ENCODE results near the gene DHTKD1. TPM values are rescaled to one million over a fixed set of nuclear protein-coding genes. Genes with fewer than 3 reads are reported as not detected.

Gene DHTKD1
- total and polyA plus RNA-seq, 2 experiments from 2014 or later = 20.2 to 63.9 TPM

- TF ChIP-seq ZNF462 (CRISPR knock-in tag; IDR thresholded peaks at IDR 0.05) = no peak
Measured at GRCh38 chr10:12055732-12056131, 13.0 kb upstream of the DHTKD1 start (continued).

GRCh38 chr10:12056748-12057147 is 12.0 kb upstream of the DHTKD1 start:
- H3K27me3 ChIP-seq (ENCODE audit: insufficient read depth) = no peaks in the 10 kb centered on the region
- no peak for DNase-seq (ENCODE audit: low spot score)
- H3K4me1 Mint-ChIP-seq = no peaks in the 10 kb centered on the region
- peaks cover 8% of the 10 kb centered on the region for H3K27me3 Mint-ChIP-seq (ENCODE audit: insufficient read depth, low read depth, poor library complexity)
- no peaks in the 10 kb centered on the region for H4K20me1 ChIP-seq (replicated peaks; ENCODE audit: insufficient read depth)
- H3K4me3 Mint-ChIP-seq = no peak overlapping the region
- no peaks in the 10 kb centered on the region for H3F3A ChIP-seq (replicated peaks; ENCODE audit: low read depth)
- no peak overlapping the region for H3K27ac ChIP-seq (ENCODE audit: low read depth)
- H3K4me2 ChIP-seq = no peak overlapping the region
- H3K4me3 ChIP-seq = no peak overlapping the region
- no peak overlapping the region for H2AFZ ChIP-seq
- no peak for ATAC-seq
- H3K27ac Mint-ChIP-seq = no peak overlapping the region
- H3K9me2 ChIP-seq (ENCODE audit: insufficient read depth) = no peaks in the 10 kb centered on the region
- H3K9me3 Mint-ChIP-seq = no peaks in the 10 kb centered on the region
- no peaks in the 10 kb centered on the region for H3K79me2 ChIP-seq (replicated peaks; ENCODE audit: insufficient read depth)
- no peaks in the 10 kb centered on the region for H3K36me3 ChIP-seq (ENCODE audit: insufficient read depth)
- TF ChIP-seq ZNF331 (CRISPR knock-in tag; IDR thresholded peaks at IDR 0.05; ENCODE audit: low read depth) (no peak), JUNB (IDR thresholded peaks at IDR 0.05; ENCODE audit: unreplicated experiment) (no peak), STAT1 (IDR thresholded peaks at IDR 0.05; ENCODE audit: unreplicated experiment) (no peak)
- no peaks in the 10 kb centered on the region for H3K36me3 Mint-ChIP-seq (ENCODE audit: low read depth)
- no peaks in the 10 kb centered on the region for H3K4me1 ChIP-seq (ENCODE audit: insufficient read depth)

GRCh38 chr10:12061124-12061523 is 7.6 kb upstream of the DHTKD1 start:
- no peak overlapping the region for H3K27ac ChIP-seq (ENCODE audit: low read depth)
- H4K20me1 ChIP-seq (replicated peaks; ENCODE audit: insufficient read depth) = no peaks in the 10 kb centered on the region
- Mint-ChIP-seq H3K27me3 (ENCODE audit: insufficient read depth, low read depth, poor library complexity) (peaks cover 5% of the 10 kb centered on the region), H3K4me3 (no peak overlapping the region), H3K36me3 (ENCODE audit: low read depth) (no peaks in the 10 kb centered on the region; the same call in 2 of the 3 replicates), H3K9me3 (no peaks in the 10 kb centered on the region), H3K27ac (no peak overlapping the region), H3K4me1 (peaks cover 8% of the 10 kb centered on the region; the same call in 2 of the 3 replicates)
- H3K4me2 ChIP-seq = no peak overlapping the region
- no peaks in the 10 kb centered on the region for H3F3A ChIP-seq (replicated peaks; ENCODE audit: low read depth)
- H3K27me3 ChIP-seq (ENCODE audit: insufficient read depth) = no peaks in the 10 kb centered on the region
- no peak for ATAC-seq
- H3K9me2 ChIP-seq (ENCODE audit: insufficient read depth) = no peaks in the 10 kb centered on the region
- no peak overlapping the region for H3K4me3 ChIP-seq
- H3K36me3 ChIP-seq (ENCODE audit: insufficient read depth) = no peaks in the 10 kb centered on the region
- no peak for DNase-seq (ENCODE audit: low spot score)
- TF ChIP-seq EZH2phosphoT487 (IDR thresholded peaks at IDR 0.05; ENCODE audit: unreplicated experiment) = no peak
- no peaks in the 10 kb centered on the region; the same call in 1 of the 2 replicates for H3K4me1 ChIP-seq (ENCODE audit: insufficient read depth)
- peak overlapping the region; percentile 28; the same call in 1 of the 2 replicates for H2AFZ ChIP-seq
- no peaks in the 10 kb centered on the region for H3K79me2 ChIP-seq (replicated peaks; ENCODE audit: insufficient read depth)

All from GM23338 (cell line).